CD4-positive, alpha-beta T cell treated with Interleukin-2 at 100 ng/mL for 4 hours (primary cell): ENCODE measurements around the gene CSK.

ENCODE experiments used
- DNase-seq: peaks from one replicate; pipeline ENCODE4 v3.0.0-alpha.2; 2020; ENCODE audit warnings: low spot score

Gene CSK

DNA sequence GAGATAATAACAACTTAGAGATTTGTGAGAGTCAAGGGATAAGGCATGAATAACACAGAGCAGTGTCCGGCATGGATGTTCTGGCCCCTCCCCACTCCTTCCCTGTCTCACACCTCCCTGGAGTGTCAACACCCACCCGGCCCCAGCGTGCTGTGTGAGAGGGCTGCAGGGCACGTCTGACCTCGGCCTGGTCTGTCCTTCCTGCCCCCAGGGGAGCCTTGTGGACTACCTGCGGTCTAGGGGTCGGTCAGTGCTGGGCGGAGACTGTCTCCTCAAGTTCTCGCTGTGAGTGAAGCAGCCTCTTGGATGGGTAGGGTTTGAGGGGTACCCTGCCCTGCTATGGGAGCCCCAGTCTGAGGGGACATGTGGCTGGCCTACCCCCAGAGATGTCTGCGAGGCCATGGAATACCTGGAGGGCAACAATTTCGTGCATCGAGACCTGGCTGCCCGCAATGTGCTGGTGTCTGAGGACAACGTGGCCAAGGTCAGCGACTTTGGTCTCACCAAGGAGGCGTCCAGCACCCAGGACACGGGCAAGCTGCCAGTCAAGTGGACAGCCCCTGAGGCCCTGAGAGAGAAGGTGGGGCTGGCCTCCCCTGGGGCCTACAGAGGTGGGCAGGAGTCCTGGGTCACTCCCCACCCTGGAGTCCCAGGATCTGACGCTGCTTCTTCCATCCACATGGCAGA lies 19.6 kb downstream of the CSK start:
- DNase-seq = no peak

GRCh38 chr15:74802290-74802689 lies 20.4 kb downstream of the CSK start:
- DNase-seq = no peak

DNA sequence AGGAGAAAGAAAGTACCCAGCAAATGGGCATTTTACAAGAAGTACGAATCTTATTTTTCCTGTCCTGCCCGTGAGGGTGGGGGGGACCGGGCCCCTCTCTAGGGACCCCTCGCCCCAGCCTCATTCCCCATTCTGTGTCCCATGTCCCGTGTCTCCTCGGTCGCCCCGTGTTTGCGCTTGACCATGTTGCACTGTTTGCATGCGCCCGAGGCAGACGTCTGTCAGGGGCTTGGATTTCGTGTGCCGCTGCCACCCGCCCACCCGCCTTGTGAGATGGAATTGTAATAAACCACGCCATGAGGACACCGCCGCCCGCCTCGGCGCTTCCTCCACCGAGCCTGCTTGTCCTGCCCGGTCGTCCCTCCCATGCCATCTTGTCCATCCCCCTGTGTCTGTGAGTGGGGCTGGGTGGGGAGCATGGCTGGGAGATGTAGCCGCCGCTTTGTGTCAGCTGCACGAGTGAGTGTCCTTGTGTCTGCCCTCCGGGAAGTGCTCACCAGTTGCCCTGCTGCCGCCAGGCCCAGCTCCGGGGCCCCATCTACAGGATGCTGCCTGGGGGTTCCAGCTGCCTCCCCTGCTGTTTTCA lies 21.1 kb downstream of the CSK start:
- no peak for DNase-seq

DNA sequence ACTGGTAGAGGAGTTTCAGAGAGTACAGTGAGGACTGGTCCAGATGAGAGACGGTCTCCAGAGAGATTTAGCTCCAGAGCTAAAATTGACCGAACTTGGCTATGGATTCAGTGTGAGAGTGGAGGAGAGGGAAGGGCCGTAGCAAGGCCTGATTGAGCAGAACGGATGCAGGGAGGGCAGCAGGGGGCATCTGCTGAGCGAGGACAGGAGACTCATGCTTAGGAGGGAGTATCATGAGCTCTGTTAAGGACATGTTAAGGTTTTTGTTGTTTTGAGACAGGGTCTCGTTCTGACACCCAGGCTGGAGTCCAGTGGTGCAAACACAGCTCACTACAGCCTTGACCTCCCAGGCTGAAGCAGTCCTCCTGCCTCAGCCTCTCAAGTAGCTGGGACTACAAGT lies 23.1 kb downstream of the CSK start:
- no peak for DNase-seq

GRCh38 chr15:74807282-74807681 lies 25.4 kb downstream of the CSK start:
- no peak for DNase-seq

DNA sequence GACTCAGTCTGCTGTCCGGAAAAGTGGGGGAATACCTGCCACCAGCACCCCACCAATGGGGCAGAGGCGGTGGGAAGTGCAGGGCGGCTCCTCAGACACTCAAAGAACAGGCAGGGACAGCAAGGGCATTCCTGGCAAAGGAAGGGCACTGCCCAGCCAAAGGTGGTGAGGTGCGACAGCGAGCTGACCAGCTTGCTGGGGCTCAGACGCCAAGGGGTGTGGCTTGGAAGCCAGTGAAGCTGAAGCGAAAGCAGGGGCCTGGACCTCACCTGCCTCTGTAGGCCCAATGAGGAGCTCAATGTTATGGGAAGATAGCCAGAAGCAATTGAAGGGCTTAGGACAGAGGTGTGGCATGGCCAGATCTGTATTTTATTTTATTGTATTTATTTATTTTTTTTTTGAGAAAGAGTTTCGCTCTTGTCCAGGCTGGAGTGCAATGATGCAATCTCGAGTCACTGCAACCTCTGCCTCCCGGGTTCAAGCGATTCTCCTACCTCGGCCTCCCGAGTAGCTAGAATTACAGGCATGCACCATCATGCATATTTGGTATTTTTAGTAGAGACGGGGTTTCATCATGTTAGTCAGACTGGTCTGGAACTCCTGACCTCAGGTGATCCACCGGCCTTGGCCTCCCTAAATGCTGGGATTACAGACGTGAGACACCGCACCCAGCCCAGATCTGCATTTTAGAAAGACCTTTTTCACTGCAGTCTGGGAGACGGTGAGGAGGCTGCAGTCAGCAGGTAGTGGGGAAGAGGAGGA lies 26.4 kb downstream of the CSK start:
- no peak for DNase-seq

- DNase-seq = no peak
Observed at GRCh38 chr15:74808840-74809229, 27.0 kb downstream of the CSK start.

DNA sequence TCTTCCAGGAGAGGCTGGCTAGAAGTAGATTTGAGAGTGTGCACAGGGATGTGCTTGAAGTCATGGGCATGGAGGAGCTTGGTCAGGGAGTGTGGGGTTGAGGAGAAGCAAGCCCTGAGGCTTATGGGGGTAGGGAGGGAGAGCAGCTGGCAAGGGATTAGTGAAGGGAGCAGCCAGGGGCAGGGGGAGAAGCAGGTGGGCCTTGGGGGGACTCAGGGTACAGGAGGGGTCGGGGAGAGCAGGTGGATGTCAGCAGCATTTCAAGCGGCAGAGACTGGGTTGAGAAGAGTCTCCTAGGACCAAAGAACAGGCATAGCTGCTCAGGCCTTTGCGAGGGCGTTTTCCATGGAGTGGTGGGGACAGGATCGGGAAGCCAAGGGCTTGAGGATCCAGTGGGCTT lies 27.4 kb downstream of the CSK start:
- no peak for DNase-seq

- no peak for DNase-seq
Observed at GRCh38 chr15:74809956-74810355, 28.1 kb downstream of the CSK start.

- no peak for DNase-seq
Observed at GRCh38 chr15:74812533-74812932, 30.7 kb downstream of the CSK start, which contains the start of gene LMAN1L. TSS of gene LMAN1L (plus strand) at chr15:74812835. CDS start at chr15:74812855, 20 bp downstream.

- DNase-seq = no peak
Observed at GRCh38 chr15:74815121-74815934, 33.4 kb downstream of the CSK start.

GRCh38 chr15:74815961-74816360 lies 34.1 kb downstream of the CSK start:
- DNase-seq = no peak

- DNase-seq = no peak
Observed at GRCh38 chr15:74816624-74817369, 34.9 kb downstream of the CSK start.

DNA sequence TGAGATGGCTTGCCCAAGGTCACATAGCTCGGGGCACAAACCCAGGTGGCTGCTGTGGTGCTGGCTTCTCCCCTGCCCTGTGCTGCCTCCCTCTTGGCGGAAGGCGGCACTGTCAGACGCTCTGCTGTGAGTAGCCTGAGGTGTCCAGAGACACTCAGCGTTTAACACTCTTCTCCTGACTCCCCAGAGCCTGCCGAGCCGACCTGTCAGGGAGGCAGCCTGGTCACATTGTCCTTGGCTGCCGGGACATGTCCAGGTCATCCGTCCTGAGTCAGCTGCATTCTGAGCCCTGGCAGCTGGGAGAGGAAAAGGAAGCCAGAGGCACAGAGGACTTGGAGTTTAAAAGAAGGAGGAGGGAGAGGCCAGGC lies 35.5 kb downstream of the CSK start:
- no peak for DNase-seq

- no peak for DNase-seq
Observed at GRCh38 chr15:74820056-74820455, 38.2 kb downstream of the CSK start.

DNA sequence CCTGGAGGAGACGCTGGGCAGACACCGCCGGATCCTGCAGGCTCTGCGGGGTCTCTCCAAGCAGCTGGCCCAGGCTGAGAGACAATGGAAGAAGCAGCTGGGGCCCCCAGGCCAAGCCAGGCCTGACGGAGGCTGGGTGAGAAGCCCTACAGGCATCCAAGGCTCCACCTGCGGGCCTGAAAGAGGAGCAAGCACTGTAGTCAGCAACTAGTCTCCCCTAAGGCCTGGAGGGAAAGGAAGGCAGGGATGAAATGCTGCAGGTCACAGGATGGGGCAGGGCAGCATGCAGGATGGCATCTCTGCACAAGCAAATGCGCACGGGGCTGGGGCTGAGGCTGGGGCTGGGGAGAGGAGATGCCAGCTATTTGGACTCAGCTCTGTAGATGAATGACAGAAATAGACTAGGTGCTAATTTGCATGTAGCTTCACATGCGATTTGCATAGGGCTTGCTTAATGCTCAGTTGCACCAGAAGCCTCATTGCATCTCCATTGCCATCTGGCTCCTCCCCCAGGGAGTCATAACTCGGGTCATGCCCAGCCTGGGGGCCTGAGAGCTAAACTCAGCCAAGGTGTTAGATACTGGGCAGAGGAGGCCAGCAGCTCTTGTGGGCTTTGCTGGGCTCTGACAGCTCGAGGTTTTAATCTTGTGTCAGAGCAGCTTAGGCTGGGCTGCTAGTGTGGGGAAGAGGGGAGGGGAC lies 39.4 kb downstream of the CSK start:
- no peak for DNase-seq

- DNase-seq = no peak
Observed at GRCh38 chr15:74821790-74822158, 39.9 kb downstream of the CSK start.

GRCh38 chr15:74822233-74822632 lies 40.4 kb downstream of the CSK start:
- DNase-seq = no peak

GRCh38 chr15:74823324-74823723 lies 41.4 kb downstream of the CSK start:
- DNase-seq = no peak

GRCh38 chr15:74824976-74825375 lies 43.1 kb downstream of the CSK start:
- no peak for DNase-seq

- DNase-seq = no peak
Observed at GRCh38 chr15:74825866-74826265, 44.0 kb downstream of the CSK start.
